ENCODE measurements around the gene CPB2.

CPB2 gene

DNA sequence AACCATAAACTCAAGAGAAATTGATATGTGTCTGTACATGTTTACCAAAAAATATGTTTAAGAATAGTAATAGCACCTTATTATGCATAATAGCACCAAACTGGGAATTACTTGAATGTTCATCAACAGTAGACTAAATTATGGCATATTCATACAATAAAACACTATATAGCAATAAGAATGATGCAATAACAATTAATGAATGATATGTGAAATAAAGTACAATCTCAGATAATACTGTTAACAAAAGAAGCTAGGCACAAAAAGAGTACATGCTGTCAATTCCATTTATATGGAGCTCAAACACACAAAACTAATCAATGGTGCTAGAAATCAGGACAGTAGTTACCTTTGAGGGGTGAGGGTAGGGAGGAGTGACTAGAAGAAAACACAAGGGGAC lies 88.6 kb downstream of the CPB2 start:
- no peak for DNase-seq (ENCODE audit: low read depth)
- TF ChIP-seq, protein P1, sequence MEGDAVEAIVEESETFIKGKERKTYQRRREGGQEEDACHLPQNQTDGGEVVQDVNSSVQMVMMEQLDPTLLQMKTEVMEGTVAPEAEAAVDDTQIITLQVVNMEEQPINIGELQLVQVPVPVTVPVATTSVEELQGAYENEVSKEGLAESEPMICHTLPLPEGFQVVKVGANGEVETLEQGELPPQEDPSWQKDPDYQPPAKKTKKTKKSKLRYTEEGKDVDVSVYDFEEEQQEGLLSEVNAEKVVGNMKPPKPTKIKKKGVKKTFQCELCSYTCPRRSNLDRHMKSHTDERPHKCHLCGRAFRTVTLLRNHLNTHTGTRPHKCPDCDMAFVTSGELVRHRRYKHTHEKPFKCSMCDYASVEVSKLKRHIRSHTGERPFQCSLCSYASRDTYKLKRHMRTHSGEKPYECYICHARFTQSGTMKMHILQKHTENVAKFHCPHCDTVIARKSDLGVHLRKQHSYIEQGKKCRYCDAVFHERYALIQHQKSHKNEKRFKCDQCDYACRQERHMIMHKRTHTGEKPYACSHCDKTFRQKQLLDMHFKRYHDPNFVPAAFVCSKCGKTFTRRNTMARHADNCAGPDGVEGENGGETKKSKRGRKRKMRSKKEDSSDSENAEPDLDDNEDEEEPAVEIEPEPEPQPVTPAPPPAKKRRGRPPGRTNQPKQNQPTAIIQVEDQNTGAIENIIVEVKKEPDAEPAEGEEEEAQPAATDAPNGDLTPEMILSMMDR (conservative IDR thresholded peaks at IDR 0.05; ENCODE audit: low read depth, low read length): no peak
- H3K4me3 ChIP-seq (ENCODE audit: low read length): no peak overlapping the region

DNA sequence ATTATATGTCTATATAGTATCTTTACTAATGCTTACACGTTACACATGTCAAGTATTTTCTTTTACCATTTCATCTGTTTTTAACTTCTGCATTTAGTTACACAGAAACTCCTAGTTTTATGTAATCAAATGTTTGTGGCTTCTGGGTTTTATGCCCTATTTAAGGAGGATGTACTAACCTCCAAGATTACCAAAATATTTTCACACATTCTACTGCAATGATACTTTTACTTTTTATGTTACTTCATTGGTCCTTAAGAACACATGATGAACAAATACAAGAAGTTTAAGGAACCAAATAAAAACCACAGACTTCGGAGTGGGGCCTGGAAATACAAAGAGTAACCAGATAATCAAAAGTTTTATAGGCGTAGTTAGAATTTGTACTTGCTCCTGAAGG lies 89.5 kb downstream of the CPB2 start:
- no peak overlapping the region for H3K4me3 ChIP-seq (ENCODE audit: low read length)
- TF ChIP-seq, protein P1 (conservative IDR thresholded peaks at IDR 0.05; ENCODE audit: low read depth, low read length): no peak
- no peak for DNase-seq (ENCODE audit: low read depth)

DNA sequence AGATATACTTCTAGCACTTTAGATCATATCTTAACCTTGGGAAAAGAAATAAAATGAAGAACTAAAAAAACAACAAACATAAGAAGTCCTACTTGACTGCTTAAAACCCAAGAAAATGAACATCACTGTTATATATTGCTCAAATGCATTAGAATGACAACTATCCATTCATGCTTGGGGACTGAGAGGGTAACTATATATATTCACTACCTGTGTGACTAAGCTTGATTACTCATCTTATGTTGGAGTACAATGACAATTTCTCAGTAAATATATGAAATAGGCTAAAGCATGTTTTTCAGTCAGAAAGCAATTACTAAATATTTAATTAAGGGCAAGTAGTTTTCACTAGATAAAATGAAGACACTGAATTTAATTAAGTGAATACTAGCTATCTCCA lies 92.4 kb downstream of the CPB2 start:
- no peak overlapping the region for H3K4me3 ChIP-seq (ENCODE audit: low read length)
- no peak for DNase-seq (ENCODE audit: low read depth)
- TF ChIP-seq, protein P1 (conservative IDR thresholded peaks at IDR 0.05; ENCODE audit: low read depth, low read length): no peak

DNA sequence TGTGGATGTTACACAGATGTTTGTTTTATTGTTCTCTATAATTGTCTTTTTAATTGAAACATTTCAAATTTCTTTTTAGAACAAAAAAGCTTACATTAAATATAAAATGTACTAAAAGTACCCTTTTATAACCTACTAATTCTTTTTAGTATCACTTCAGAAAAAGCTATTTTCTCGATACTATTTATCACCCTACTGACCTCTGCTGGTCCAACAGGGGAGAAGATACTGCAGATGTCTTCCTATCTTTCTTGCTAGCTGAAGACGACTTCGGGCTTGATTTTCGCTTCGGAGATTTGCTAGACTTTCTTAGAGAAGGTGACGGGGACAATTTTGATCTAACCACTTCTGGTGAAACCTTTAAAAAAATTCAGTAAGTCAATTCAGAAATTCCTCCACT lies 94.7 kb downstream of the CPB2 start:
- TF ChIP-seq, protein P1 (conservative IDR thresholded peaks at IDR 0.05; ENCODE audit: low read depth, low read length): peak; percentile 46
- DNase-seq (ENCODE audit: low read depth): no peak
- H3K4me3 ChIP-seq (ENCODE audit: low read length): no peak overlapping the region

DNA sequence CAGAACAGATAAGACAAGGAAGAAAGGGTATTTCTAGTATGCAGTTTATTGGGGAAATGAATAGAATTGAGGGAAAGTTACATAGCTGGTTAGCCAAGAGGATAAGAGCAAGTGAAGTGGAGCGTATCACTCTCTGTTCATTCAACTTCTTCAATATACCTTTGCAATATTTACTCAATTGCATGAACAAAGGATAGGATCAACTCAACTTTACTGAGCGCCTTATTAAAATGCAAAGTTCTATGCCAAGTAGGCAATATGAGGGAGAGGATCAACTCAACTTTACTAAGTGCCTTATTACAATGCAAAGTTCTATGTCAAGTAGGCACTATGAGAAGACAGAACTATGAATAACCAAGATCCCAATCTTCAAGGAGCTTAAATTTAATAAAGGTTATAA lies 96.2 kb downstream of the CPB2 start:
- DNase-seq (ENCODE audit: low read depth): no peak
- TF ChIP-seq, protein P1 (conservative IDR thresholded peaks at IDR 0.05; ENCODE audit: low read depth, low read length): no peak

DNA sequence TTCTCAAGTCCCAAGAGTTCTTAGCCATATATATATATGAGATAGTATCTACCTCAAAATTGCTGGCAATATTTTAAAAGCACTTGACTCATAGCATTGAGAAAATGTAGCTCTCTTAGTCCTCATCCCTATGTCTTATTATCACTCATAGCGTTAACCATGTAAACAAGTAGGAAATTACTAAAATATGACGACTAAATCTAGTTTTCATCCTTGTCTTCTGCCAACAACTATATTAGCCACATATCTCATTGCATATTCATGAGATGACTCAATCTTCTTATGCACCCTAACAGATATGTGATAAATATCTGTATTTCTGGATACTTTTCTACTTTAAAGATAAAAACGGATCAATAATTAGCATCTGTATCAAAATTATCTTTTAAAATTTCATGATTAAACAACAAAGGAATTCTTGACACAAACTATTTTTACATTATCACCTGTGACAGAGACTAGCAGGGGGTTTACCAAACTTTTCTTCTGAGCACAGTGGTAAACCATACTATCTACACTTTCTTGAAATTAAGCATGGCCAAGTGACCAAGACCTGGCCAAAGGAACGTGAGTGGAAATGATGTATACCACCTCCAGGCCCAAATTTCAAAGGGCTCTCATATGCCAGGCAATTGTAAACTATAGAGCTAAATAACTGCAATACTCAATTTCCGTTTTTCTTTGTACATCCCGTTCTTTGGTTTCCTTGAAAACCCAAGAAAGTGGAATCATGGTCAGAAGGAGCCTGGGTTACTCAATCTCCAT lies 98.0 kb downstream of the CPB2 start:
- TF ChIP-seq, protein P1 (conservative IDR thresholded peaks at IDR 0.05; ENCODE audit: low read depth, low read length): no peak
- no peak overlapping the region for H3K4me3 ChIP-seq (ENCODE audit: low read length)
- no peak for DNase-seq (ENCODE audit: low read depth)

More for the DNA sequence above, 96.2 kb downstream of the CPB2 start:
- no peak overlapping the region for H3K4me3 ChIP-seq (ENCODE audit: low read length)

DNA sequence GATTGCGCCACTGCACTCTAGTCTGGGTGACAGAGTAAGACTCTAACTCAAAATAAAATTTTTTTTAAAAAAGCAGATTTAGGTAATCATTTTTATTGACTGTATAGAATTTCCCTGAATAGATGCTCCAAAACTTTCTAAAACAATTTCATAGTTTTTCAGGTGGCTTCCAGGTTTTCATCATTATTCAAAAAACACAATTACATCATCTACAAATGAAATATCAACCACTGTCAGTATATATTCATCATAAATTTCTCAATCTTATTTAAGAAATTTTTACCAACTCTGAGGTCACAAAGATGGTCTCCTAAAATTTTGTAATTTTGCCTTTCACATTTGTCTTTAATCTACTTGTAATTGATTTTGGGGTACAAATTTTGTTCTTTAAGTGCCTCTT lies 100.3 kb downstream of the CPB2 start:
- no peak for DNase-seq (ENCODE audit: low read depth)
- TF ChIP-seq, protein P1 (conservative IDR thresholded peaks at IDR 0.05; ENCODE audit: low read depth, low read length): no peak
- no peak overlapping the region for H3K4me3 ChIP-seq (ENCODE audit: low read length)
